BE2C (cell line): ENCODE data around the gene SHISA6.

ENCODE experiments used
- DNase-seq: peaks from one replicate; pipeline ENCODE4 v3.0.0-alpha.2; 2020
- H3K27me3 ChIP-seq: fragments of 250-450 bp; sonication (Bioruptor Pico); 2 replicates; pipeline ENCODE4 v1.5.1; 2020; ENCODE audit warnings: mild to moderate bottlenecking
- H3K36me3 ChIP-seq: fragments of 250-450 bp; sonication (Bioruptor Pico); 2 replicates; pipeline ENCODE4 v1.5.1; 2020; ENCODE audit warnings: mild to moderate bottlenecking
- H3K4me1 ChIP-seq: fragments of 250-450 bp; sonication (Bioruptor Pico); 2 replicates; pipeline ENCODE4 v1.5.1; 2020
- H3K4me3 ChIP-seq: 2 replicates; pipeline ENCODE4 v1.5.1; 2011; ENCODE audit warnings: low read depth, low read length
- H3K9me3 ChIP-seq: fragments of 250-450 bp; sonication (Bioruptor Pico); 2 replicates; pipeline ENCODE4 v1.5.1; 2020
- CTCF ChIP-seq: IDR thresholded peaks from 2 replicates; pipeline ENCODE4 v1.5.1; 2012; ENCODE audit warnings: mild to moderate bottlenecking, low read depth, low read length

The SHISA6 gene

GRCh38 chr17:11279776-11280344, 38.8 kb downstream of the SHISA6 start:
- H3K9me3 ChIP-seq, result no peaks in the 10 kb centered on the region
- H3K4me3 ChIP-seq, result no peak overlapping the region
- H3K27me3 ChIP-seq, result no peaks in the 10 kb centered on the region
- H3K4me1 ChIP-seq, result no peaks in the 10 kb centered on the region
- no peaks in the 10 kb centered on the region for H3K36me3 ChIP-seq
- TF ChIP-seq CTCF, result no peak
- no peak for DNase-seq

DNA sequence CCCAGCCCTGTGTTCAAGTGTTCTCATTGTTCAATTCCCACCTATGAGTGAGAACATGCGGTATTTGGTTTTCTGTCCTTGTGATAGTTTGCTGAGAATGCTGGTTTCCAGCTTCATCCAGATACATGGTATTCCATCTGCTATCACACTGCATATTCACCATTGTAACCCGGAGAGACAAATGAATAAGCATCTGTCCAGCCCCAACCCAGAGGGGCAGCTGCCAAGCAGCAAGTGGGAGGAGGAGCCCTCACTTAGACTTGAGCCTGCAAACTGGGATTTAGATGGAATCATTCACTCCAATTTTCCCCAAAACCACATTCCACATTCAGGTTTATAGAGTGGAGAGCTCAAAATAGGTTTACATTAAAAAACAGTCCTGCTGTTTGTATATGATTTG, 41.6 kb downstream of the SHISA6 start:
- no peak for DNase-seq
- Histone ChIP-seq H3K4me1 (no peaks in the 10 kb centered on the region), H3K9me3 (no peaks in the 10 kb centered on the region), H3K36me3 (no peaks in the 10 kb centered on the region), H3K27me3 (no peaks in the 10 kb centered on the region), H3K4me3 (no peak overlapping the region)
- no peak for TF ChIP-seq CTCF

DNA sequence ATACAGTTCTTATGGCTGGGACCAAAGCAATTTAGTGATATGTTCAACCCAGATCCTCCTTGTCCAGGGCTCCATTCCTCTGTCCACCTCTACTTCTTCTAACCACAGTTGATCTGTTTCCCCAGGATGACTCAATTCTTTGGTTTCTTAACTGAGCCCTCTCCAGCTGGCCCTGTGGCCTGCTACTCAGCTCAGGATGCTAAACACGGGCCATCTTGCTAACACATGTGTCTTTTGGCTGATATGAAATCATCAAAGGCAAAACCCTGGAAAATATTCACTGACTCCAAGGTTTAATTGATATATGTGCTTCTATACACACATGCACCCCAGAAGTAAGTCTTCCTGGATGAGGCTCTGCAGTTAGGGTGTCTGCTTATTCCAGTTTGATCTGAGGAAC, 43.8 kb downstream of the SHISA6 start:
- no peaks in the 10 kb centered on the region for H3K4me1 ChIP-seq
- H3K27me3 ChIP-seq, result no peaks in the 10 kb centered on the region
- no peak overlapping the region for H3K4me3 ChIP-seq
- TF ChIP-seq CTCF, result no peak
- H3K9me3 ChIP-seq, result no peaks in the 10 kb centered on the region
- no peak for DNase-seq
- H3K36me3 ChIP-seq, result no peaks in the 10 kb centered on the region

DNA sequence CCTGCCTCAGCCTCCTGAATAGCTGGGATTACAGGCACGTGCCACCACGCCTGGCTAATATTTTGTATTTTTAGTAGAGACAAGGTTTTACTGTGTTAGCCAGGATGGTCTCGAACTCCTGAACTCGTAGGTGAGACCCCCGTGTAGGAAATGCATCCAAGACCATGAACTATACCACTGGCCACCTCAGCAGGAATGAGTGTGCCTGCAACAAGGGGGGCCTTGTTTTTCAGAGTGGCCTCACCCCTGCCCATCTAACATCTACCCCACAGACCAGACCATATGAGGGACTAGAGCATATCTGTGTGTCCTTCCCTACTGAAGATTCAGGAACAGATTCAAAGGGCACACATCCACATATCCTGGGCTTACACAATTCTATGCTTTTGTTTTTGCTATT, 44.9 kb downstream of the SHISA6 start:
- no peaks in the 10 kb centered on the region for H3K36me3 ChIP-seq
- H3K27me3 ChIP-seq, result no peaks in the 10 kb centered on the region
- H3K4me1 ChIP-seq, result no peaks in the 10 kb centered on the region
- DNase-seq, result no peak
- H3K4me3 ChIP-seq, result no peak overlapping the region
- no peaks in the 10 kb centered on the region for H3K9me3 ChIP-seq
- TF ChIP-seq CTCF, result no peak

GRCh38 chr17:11287791-11288190, 46.8 kb downstream of the SHISA6 start:
- H3K36me3 ChIP-seq, result no peaks in the 10 kb centered on the region
- no peak for DNase-seq
- no peak for TF ChIP-seq CTCF
- H3K27me3 ChIP-seq, result no peaks in the 10 kb centered on the region
- no peak overlapping the region for H3K4me3 ChIP-seq
- no peaks in the 10 kb centered on the region for H3K4me1 ChIP-seq
- no peaks in the 10 kb centered on the region for H3K9me3 ChIP-seq

DNA sequence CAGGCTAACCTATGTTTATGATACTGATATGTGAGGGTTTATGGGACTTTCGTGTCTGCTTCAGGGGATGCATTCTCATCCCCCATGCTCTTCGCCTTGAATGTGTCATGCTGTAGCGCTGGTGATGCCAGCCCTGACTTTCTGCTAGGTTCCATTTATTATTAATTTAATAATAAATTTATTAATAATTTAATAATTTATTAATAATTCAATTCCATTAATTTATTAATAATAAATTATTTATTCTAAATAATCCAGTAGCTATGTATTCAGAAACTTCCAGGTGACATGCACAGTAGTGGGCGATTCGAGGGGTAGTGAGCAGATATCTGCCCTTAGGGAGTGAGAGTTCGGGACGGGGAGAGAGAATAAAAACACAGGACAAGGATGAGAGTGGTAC, 49.8 kb downstream of the SHISA6 start:
- H3K27me3 ChIP-seq, result no peaks in the 10 kb centered on the region
- H3K4me3 ChIP-seq, result no peak overlapping the region
- no peaks in the 10 kb centered on the region for H3K36me3 ChIP-seq
- H3K9me3 ChIP-seq, result no peaks in the 10 kb centered on the region
- TF ChIP-seq CTCF, result no peak
- no peaks in the 10 kb centered on the region for H3K4me1 ChIP-seq
- no peak for DNase-seq
